OCI-LY7 (cell line): ENCODE results near the gene PIM3. TPM values are rescaled to one million over a fixed set of nuclear protein-coding genes. Genes with fewer than 3 reads are reported as not detected.

Source experiments
- BruUV-seq: library from RNA; stranded (reverse); fragments of 400-500 nt; replicated peaks from 2 replicates; lab custom pipeline; 2021; lab: Mats Ljungman, UMichigan
- CTCF ChIA-PET: fragments of 300-600 bp; sonication (Branson Sonifier 250); formaldehyde crosslinking; loops from one replicate; lab custom pipeline; 2022; ENCODE audit warnings: antibody characterized with exemption; ENCODE audit not compliant: unreplicated experiment; lab: Charles Lee
- POLR2A ChIA-PET: fragments of 300-600 bp; sonication (Branson Sonifier 250); formaldehyde crosslinking; loops from one replicate; lab custom pipeline; 2022; ENCODE audit warnings: antibody characterized with exemption; lab: Charles Lee
- DNase-seq: peaks from one replicate; pipeline ENCODE4 v3.0.0-alpha.2; 2015; ENCODE audit warnings: low spot score
- H2AFZ ChIP-seq: fragments of 200-600 bp; sonication (generic), shearing (Covaris generic); 2 replicates; pipeline ENCODE4 v1.6.1; 2014; ENCODE audit warnings: mild to moderate bottlenecking, antibody characterized with exemption, low read length, moderate library complexity
- H3K27ac ChIP-seq: fragments of 200-600 bp; sonication (generic); 2 replicates; pipeline ENCODE4 v1.5.1; 2014; ENCODE audit warnings: mixed run types, low read depth, mild to moderate bottlenecking, moderate library complexity, low read length, inconsistent platforms; ENCODE audit not compliant: poor library complexity, severe bottlenecking
- H3K36me3 ChIP-seq: fragments of 200-600 bp; sonication (generic); 2 replicates; pipeline ENCODE4 v1.6.1; 2014; ENCODE audit warnings: mild to moderate bottlenecking, antibody characterized with exemption, low read length, moderate library complexity, mixed read lengths; ENCODE audit not compliant: insufficient read depth
- H3K4me1 ChIP-seq: fragments of 200-600 bp; sonication (generic); 2 replicates; pipeline ENCODE4 v1.5.1; 2014; ENCODE audit warnings: mild to moderate bottlenecking, low read length; ENCODE audit not compliant: insufficient read depth, poor library complexity, severe bottlenecking
- H3K4me2 ChIP-seq: fragments of 200-600 bp; sonication (generic); 2 replicates; pipeline ENCODE4 v1.6.1; 2014; ENCODE audit warnings: mild to moderate bottlenecking, low read length
- H3K4me3 ChIP-seq: fragments of 200-600 bp; sonication (generic); 2 replicates; pipeline ENCODE4 v1.5.1; 2014; ENCODE audit warnings: mild to moderate bottlenecking, low read depth, low read length; ENCODE audit not compliant: poor library complexity, severe bottlenecking
- H3K79me2 ChIP-seq: fragments of 200-600 bp; sonication (generic); 2 replicates; pipeline ENCODE4 v1.6.1; 2016; ENCODE audit warnings: low read depth, mild to moderate bottlenecking, low read length, moderate library complexity, mixed read lengths; ENCODE audit not compliant: insufficient read depth
- H3K9me2 ChIP-seq: fragments of 200-600 bp; sonication (generic); 2 replicates; pipeline ENCODE4 v1.6.1; 2016; ENCODE audit warnings: mild to moderate bottlenecking, low read length, mixed read lengths; ENCODE audit not compliant: insufficient read depth
- H3K9me3 ChIP-seq: fragments of 200-600 bp; sonication (generic); 2 replicates; pipeline ENCODE4 v1.6.1; 2014; ENCODE audit warnings: mild to moderate bottlenecking, mixed run types, low read length, mixed read lengths
- H4K20me1 ChIP-seq: fragments of 200-600 bp; sonication (generic); 2 replicates; pipeline ENCODE4 v1.6.1; 2014; ENCODE audit warnings: mild to moderate bottlenecking, antibody characterized with exemption, low read length, moderate library complexity, mixed read lengths; ENCODE audit not compliant: insufficient read depth
- CTCF ChIP-seq: fragments of 200-600 bp; sonication (generic); conservative IDR thresholded peaks from 2 replicates; pipeline ENCODE4 v1.5.1; 2014; ENCODE audit warnings: mild to moderate bottlenecking, antibody characterized with exemption, low read length, moderate library complexity, mixed read lengths
- EZH2phosphoT487 ChIP-seq: fragments of 200-600 bp; sonication (generic); IDR thresholded peaks from 2 replicates; pipeline ENCODE4 v1.6.1; 2018; ENCODE audit warnings: low read depth, borderline replicate concordance, mild to moderate bottlenecking, mixed run types, antibody characterized with exemption, low read length, moderate library complexity, mixed read lengths
- intact Hi-C: fragments of 100-400 bp; cut with micrococcal nuclease; formaldehyde crosslinking; loops from one replicate; pipeline ENCODE4 v1.10.0; 2022; ENCODE audit not compliant: unreplicated experiment
- total RNA-seq, 2 experiments: library from RNA; depleted of rRNA in 1 of 2; stranded (reverse); fragments of >200 nt in 1 of 2; shearing (Covaris generic) in 1 of 2; gene quantifications; 2 replicates each; pipeline ENCODE4 v1.2.3, GENCODE V29; 2014 to 2022

The PIM3 gene
- total RNA-seq, 2 experiments from 2014 or later, result 60.5 to 81.7 TPM

- POLR2A ChIA-PET, result no interaction called here
- H3K4me1 ChIP-seq, result peaks cover 37% of the 10 kb centered on the region
- H3K79me2 ChIP-seq, result no peaks in the 10 kb centered on the region
- H4K20me1 ChIP-seq, result 0 out of 2 replicates have a peak, but pooled peaks cover 4% of the 10 kb centered on the region
- no TSS peak for BruUV-seq
- no peaks in the 10 kb centered on the region; the same call in 1 of the 2 replicates for H3K9me3 ChIP-seq
- no peak overlapping the region for H3K4me3 ChIP-seq
- no peak for DNase-seq
- 0 out of 2 replicates have a peak overlapping the region, but pooled peaks have one; percentile 61 for H3K4me2 ChIP-seq
- intact Hi-C loops, result no loop called here
- no peak for TF ChIP-seq CTCF
- no peak for TF ChIP-seq EZH2phosphoT487
- H3K36me3 ChIP-seq, result peaks cover 6% of the 10 kb centered on the region; the same call in 1 of the 2 replicates
- CTCF ChIA-PET, result no interaction called here
- H2AFZ ChIP-seq, result no peak overlapping the region
- H3K27ac ChIP-seq, result no peak overlapping the region
- no peaks in the 10 kb centered on the region for H3K9me2 ChIP-seq
These were observed 9.4 kb downstream of the PIM3 start for GRCh38 chr22:49969751-49970527.

- no peaks in the 10 kb centered on the region; the same call in 1 of the 2 replicates for H3K9me3 ChIP-seq
- H4K20me1 ChIP-seq, result 0 out of 2 replicates have a peak, but pooled peaks cover 4% of the 10 kb centered on the region
- peak overlapping the region; percentile 46 for H3K4me3 ChIP-seq
- H3K36me3 ChIP-seq, result no peaks in the 10 kb centered on the region
- no peak for TF ChIP-seq CTCF
- TF ChIP-seq EZH2phosphoT487, result no peak
- H3K27ac ChIP-seq, result no peak overlapping the region
- peak overlapping the region; percentile 61 for H3K4me2 ChIP-seq
- H2AFZ ChIP-seq, result peak overlapping the region; percentile 68
- intact Hi-C loops, result no loop called here
- BruUV-seq, result no TSS peak
- ChIA-PET CTCF (no interaction called here), POLR2A (no interaction called here)
- peaks cover 40% of the 10 kb centered on the region for H3K4me1 ChIP-seq
- no peaks in the 10 kb centered on the region for H3K9me2 ChIP-seq
- peak; percentile 74 for DNase-seq
- H3K79me2 ChIP-seq, result no peaks in the 10 kb centered on the region
These were observed 10.1 kb downstream of the PIM3 start for GRCh38 chr22:49970528-49971231.
